G401.6 (cell line): Measurements from ENCODE around the gene C1orf167.

Experiments
- FAIRE-seq: peaks from 2 replicates; lab custom pipeline; 2012; peaks lifted over from hg19 to GRCh38; lab: Jason Lieb, UNC

Gene C1orf167

DNA sequence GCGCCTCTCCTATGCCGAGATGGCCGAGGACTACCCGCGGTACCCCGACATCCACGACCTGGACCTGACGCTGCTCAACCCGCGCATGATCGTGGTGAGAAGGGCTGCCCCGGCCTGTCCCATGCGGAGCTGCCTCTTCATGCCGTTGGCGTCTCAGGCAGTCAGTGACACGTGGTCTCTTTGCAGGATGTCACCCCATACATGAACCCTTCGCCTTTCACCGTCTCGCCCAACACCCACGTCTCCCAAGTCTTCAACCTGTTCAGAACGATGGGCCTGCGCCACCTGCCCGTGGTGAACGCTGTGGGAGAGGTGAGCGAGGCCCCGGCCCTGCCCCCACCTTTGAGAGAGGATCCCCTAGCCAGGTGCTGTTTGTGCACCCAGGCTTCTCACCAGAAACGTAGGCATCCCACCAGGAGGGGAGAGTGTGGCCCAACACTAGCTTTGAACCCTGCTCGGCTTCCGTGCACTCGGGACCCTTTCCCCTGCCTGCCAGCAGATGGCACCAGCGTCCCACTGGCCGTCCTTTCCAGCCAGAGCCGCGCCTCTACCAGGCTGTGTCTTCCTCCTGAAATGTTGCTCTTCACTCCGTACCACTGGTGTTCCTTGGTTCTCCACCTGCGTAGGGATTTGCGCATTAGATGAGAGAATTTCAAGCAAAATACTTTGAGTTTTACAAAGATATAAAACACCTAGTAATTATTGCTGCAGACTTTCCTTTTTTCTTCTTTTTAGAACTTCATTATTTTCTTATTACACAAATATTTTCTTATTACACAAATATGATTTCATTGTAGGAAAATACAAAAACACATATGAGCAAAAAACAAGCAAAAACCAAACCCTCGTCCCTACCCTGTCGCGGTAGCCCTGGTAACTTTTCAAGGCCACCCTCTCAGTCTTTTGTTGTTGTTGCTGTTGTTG is 76.6 kb downstream of the C1orf167 start:
- FAIRE-seq = peak; percentile 40
